Tibial nerve (tissue), 4 donors: ENCODE data around the gene MPP7.

Experiments used
- CTCF ChIP-seq, 5 experiments: fragments of 200-600 bp in 3 of 5; fragments of 450-650 bp in 2 of 5; sonication (generic) in 3 of 5; IDR thresholded peaks; one replicate each; pipeline ENCODE4 v1.5.1; 2016 to 2019; ENCODE audit warnings: antibody characterized with exemption in 5 of 5, mild to moderate bottlenecking in 3 of 5, moderate library complexity in 2 of 5
- EP300 ChIP-seq, 2 donors: sonication (generic); formaldehyde crosslinking; IDR thresholded peaks; one replicate each; pipeline ENCODE4 v1.6.1; 2017; ENCODE audit warnings: antibody characterized with exemption in 2 of 2, mild to moderate bottlenecking in 1 of 2

- TF ChIP-seq EP300 (IDR thresholded peaks at IDR 0.05) (no peak), CTCF (IDR thresholded peaks at IDR 0.05) (no peak)
Measured at GRCh38 chr10:28281726-28282315, 21.0 kb downstream of the MPP7 start.
